GM13976 (cell line): ENCODE data around the gene MAML2.

Source experiments
- DNase-seq: peaks from one replicate; pipeline ENCODE4 v3.0.0; 2012; ENCODE audit warnings: low spot score
- in situ Hi-C: fragments of 300-500 bp; cut with MboI; formaldehyde crosslinking; loops from one replicate; pipeline ENCODE4 v1.12.0; 2022; ENCODE audit warnings: low sequenced_read_pairs, mixed read lengths, inconsistent platforms; ENCODE audit not compliant: unreplicated experiment
- TF ChIP-seq, protein P1 (sequence below): IDR thresholded peaks from 2 replicates; pipeline ENCODE4 v1.5.1; 2012; ENCODE audit warnings: borderline replicate concordance, mild to moderate bottlenecking; ENCODE audit not compliant: insufficient read depth; ENCODE audit errors: extremely low read depth, missing control alignments, control extremely low read depth

MAML2 gene

DNA sequence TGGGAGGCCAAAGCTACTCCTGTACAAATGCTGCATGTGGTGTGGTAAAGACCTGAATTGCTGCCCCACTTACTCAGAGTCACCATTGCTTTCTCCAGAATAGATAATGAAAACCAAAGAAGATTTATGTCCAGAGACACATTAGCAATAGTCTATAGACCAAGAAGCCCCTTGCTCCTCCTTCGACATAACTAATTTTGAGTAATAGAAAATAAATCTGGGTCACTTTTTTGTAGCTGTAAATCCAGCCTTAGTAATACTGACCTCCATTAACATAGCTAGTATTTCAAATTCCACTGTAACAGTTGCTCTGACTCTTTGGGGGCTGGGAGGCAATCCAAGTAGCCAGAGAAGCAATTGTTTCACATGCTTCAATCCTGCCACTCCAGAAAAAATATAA lies 145.9 kb downstream of the MAML2 start:
- in situ Hi-C loops: no loop called here
- TF ChIP-seq, protein P1, sequence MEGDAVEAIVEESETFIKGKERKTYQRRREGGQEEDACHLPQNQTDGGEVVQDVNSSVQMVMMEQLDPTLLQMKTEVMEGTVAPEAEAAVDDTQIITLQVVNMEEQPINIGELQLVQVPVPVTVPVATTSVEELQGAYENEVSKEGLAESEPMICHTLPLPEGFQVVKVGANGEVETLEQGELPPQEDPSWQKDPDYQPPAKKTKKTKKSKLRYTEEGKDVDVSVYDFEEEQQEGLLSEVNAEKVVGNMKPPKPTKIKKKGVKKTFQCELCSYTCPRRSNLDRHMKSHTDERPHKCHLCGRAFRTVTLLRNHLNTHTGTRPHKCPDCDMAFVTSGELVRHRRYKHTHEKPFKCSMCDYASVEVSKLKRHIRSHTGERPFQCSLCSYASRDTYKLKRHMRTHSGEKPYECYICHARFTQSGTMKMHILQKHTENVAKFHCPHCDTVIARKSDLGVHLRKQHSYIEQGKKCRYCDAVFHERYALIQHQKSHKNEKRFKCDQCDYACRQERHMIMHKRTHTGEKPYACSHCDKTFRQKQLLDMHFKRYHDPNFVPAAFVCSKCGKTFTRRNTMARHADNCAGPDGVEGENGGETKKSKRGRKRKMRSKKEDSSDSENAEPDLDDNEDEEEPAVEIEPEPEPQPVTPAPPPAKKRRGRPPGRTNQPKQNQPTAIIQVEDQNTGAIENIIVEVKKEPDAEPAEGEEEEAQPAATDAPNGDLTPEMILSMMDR: no peak
- DNase-seq: no peak

DNA sequence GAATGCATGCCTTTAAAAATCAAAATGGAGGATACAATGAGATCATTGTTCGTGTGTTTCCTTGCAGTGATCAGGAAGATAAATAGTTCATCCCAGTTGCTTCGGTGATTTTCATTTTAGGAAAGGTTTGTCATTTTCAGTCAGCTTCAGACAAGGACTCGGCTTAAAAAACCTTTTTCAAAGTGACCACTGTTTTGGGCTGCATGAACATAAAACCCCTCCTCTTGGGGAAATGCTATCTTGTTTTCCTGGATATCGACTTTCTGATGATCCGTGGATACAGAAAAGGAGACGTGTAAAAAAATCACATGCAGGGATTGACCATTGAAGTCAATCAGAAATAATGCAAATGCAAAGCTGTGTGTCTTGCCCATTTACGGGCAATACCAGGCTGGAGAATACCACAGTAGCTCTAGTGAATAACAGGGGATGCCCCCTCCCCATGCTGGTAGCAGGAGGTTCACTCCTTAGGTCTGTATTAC lies 146.8 kb downstream of the MAML2 start:
- in situ Hi-C loops: no loop called here
- no peak for DNase-seq
- TF ChIP-seq, protein P1: no peak

DNA sequence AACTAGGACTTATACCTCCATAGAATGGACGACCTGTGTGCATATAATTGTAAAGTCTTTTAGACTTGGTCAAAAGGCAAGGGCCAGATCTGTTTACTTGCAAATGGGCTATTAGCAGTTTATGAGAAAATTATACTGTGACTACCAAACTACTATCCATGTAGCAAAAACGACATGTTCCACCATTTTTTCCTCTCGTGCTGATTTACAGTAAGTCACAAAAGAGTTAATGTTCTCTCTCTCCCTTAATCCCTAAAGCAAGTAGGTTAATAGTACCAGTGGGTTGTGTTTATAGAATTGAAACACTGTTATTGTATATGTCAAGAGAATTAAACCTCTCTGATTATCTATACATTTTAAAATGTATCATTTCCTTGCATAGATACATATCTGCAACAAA lies 147.3 kb downstream of the MAML2 start:
- in situ Hi-C loops: no loop called here
- DNase-seq: no peak
- TF ChIP-seq, protein P1: no peak

DNA sequence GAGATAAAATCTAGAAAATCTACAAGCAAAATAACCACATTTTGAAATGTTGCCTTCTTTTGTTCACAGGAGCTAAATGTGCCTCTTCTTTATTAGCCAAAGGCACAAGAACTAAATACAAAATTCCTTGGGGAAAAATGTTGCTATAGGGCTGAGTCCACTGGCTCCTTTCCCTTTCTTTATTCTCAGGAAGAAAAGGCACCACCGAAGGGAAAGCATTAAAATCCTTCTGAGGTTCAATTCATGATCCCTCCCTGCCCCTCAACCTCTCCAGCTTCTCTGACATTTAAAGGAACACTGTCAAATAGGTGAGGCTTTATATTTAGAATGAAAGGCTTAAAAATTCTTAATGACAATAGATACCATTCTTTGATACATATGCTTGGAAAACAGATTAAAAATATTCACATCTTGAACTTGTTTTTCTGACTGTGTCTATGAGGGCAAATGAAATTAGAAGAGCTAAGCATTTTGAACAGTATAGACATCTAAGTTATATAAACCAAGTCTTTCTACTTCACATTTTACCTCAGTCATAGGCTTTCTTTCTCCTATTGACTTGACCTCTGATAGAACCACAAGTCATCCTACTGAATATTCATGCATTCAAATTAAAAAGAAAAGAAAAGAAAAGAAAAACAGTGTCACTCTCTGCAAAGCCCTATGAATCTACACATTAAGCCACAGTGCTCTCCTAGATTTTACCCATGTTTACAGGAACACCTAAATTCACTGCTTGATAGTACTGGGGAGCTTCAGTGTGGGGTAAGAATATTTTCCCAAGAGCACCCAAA lies 148.2 kb downstream of the MAML2 start:
- DNase-seq: no peak
- in situ Hi-C loops: no loop called here

DNA sequence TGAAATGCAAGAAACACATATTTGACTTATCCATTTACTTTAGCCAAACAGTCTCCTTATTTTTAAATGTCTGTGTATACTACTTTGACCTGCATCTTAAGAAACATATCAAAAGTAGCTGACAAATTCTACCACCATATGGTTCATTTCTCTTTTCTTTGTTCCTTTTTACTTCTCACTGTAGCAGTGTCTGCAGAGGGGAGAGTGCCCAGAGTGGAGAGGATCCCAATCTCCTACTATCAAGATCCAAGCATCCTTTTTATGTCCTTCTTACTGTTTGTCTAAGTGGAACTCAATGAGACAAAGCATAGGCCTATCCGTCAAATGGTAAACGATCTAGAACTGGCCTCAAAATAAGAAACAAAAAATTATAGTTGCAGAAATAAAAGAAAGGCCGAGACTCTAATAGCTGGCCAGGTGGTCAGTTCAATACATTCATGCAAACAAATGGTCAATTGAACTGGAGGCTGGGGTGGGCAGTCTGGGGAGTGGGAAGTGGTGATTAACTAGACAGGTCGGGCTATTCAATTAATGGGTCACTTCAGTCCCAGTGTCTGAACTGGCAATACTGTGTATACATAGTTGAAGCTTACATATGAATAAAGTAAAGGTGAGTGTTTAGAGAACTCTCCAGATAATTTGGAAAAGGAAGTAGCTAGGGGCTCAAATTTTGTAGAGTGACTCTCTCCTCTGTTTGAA lies 149.1 kb downstream of the MAML2 start:
- TF ChIP-seq, protein P1: no peak
- in situ Hi-C loops: no loop called here
- no peak for DNase-seq

More for the DNA sequence above, 148.2 kb downstream of the MAML2 start:
- TF ChIP-seq, protein P1: no peak

DNA sequence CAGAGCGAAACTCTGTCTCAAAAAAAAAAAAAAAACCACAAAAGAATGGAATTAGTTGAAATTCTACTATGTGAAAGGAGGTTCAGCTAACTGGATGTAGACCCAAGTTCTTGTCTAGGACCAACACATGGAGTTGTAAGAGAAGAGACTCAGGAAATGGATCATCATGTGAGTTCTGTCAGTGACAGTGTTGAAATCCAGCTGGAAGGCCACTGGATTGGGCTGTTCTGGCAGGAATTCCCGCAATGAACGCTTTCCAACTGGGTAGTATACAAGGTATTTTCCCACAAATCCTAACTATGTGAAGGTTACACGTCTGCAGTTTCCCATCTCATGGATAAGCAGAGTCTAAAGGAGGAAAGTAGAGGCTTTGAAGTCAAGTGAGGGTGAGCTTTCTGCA lies 151.2 kb downstream of the MAML2 start:
- TF ChIP-seq, protein P1: no peak
- DNase-seq: no peak
- in situ Hi-C loops: no loop called here
